Hepatocyte (in vitro differentiated cells): ENCODE measurements around the gene FOXO6. TPM values are rescaled to one million over a fixed set of nuclear protein-coding genes. Genes with fewer than 3 reads are reported as not detected.

Source experiments
- DNase-seq: peaks from one replicate; pipeline ENCODE4 v3.0.0-alpha.2; 2016; ENCODE audit warnings: low spot score
- H2AFZ ChIP-seq: fragments of 200-600 bp; sonication (generic); 2 replicates; pipeline ENCODE4 v1.6.0; 2016; ENCODE audit warnings: antibody characterized with exemption, mild to moderate bottlenecking
- H3K27ac ChIP-seq: fragments of 200-600 bp; sonication (generic); 2 replicates; pipeline ENCODE4 v1.5.1; 2016; ENCODE audit warnings: mild to moderate bottlenecking
- H3K27me3 ChIP-seq: fragments of 200-600 bp; sonication (generic); 2 replicates; pipeline ENCODE4 v1.6.1; 2016
- H3K36me3 ChIP-seq: fragments of 200-600 bp; sonication (generic); replicated peaks from 2 replicates; pipeline ENCODE4 v1.5.1; 2016; ENCODE audit warnings: low read depth; ENCODE audit not compliant: insufficient read depth
- H3K4me1 ChIP-seq: fragments of 200-600 bp; sonication (generic); 2 replicates; pipeline ENCODE4 v1.5.1; 2016; ENCODE audit warnings: mild to moderate bottlenecking, moderate library complexity; ENCODE audit not compliant: insufficient read depth
- H3K4me2 ChIP-seq: fragments of 200-600 bp; sonication (generic); 2 replicates; pipeline ENCODE4 v1.6.0; 2016
- H3K4me3 ChIP-seq: fragments of 200-600 bp; sonication (generic); 2 replicates; pipeline ENCODE4 v1.5.1; 2016; ENCODE audit warnings: mild to moderate bottlenecking
- H3K79me2 ChIP-seq: fragments of 200-600 bp; sonication (generic); 2 replicates; pipeline ENCODE4 v1.6.0; 2017; ENCODE audit warnings: mild to moderate bottlenecking
- H3K9me2 ChIP-seq: fragments of 200-600 bp; sonication (generic); replicated peaks from 2 replicates; pipeline ENCODE4 v1.6.0; 2017; ENCODE audit warnings: mild to moderate bottlenecking; ENCODE audit not compliant: insufficient read depth
- H3K9me3 ChIP-seq: fragments of 200-600 bp; sonication (generic); 2 replicates; pipeline ENCODE4 v1.5.1; 2016; ENCODE audit warnings: low read depth, mild to moderate bottlenecking
- H4K20me1 ChIP-seq: fragments of 200-600 bp; sonication (generic); 2 replicates; pipeline ENCODE4 v1.6.0; 2016; ENCODE audit warnings: mild to moderate bottlenecking; ENCODE audit not compliant: insufficient read depth, poor library complexity, severe bottlenecking
- CTCF ChIP-seq: fragments of 200-600 bp; sonication (generic); IDR thresholded peaks from 2 replicates; pipeline ENCODE4 v1.5.1; 2016; ENCODE audit warnings: antibody characterized with exemption, mild to moderate bottlenecking; ENCODE audit not compliant: poor library complexity
- EZH2 ChIP-seq: fragments of 200-600 bp; sonication (generic); IDR thresholded peaks from 2 replicates; pipeline ENCODE4 v1.6.1; 2016; ENCODE audit warnings: antibody characterized with exemption, mild to moderate bottlenecking, borderline replicate concordance
- EZH2phosphoT487 ChIP-seq: fragments of 200-600 bp; sonication (generic); IDR thresholded peaks from one replicate; pipeline ENCODE4 v1.6.1; 2018; ENCODE audit warnings: antibody characterized with exemption, mild to moderate bottlenecking, low read depth, moderate library complexity; ENCODE audit not compliant: unreplicated experiment, severe bottlenecking
- WGBS: methylation state at CpG from one replicate; pipeline ENCODE4 v1.1.6; 2016; ENCODE audit warnings: low lambda C conversion rate; ENCODE audit errors: missing lambda C conversion rate; 5-methylcytosine and 5-hydroxymethylcytosine counted together
- polyA plus RNA-seq: library from polyadenylated mRNA; unstranded; fragments of >200 nt; fragmentation: Nextera tagmentation; extraction: Ambion mirVana; gene quantifications from 2 replicates; pipeline ENCODE4 v1.2.1, GENCODE V29; 2016
- total RNA-seq: library from RNA; depleted of rRNA; stranded (reverse); fragments of >200 nt; gene quantifications from 2 replicates; pipeline ENCODE4 v1.2.3, GENCODE V29; 2014

The FOXO6 gene
- total and polyA plus RNA-seq, 2 experiments from 2014 or later = 0.80 to 5.0 TPM

- Histone ChIP-seq H3K9me3 (no peaks in the 10 kb centered on the region), H3K27ac (no peak overlapping the region), H3K4me1 (peaks cover 8% of the 10 kb centered on the region), H3K79me2 (no peaks in the 10 kb centered on the region), H3K27me3 (no peaks in the 10 kb centered on the region), H3K4me3 (no peak overlapping the region), H3K9me2 (no peaks in the 10 kb centered on the region), H3K4me2 (no peak overlapping the region), H4K20me1 (no peaks in the 10 kb centered on the region), H3K36me3 (no peaks in the 10 kb centered on the region), H2AFZ (no peak overlapping the region)
- DNase-seq = no peak
- TF ChIP-seq EZH2 = no peak
- no peak for TF ChIP-seq EZH2phosphoT487
- TF ChIP-seq CTCF = no peak
- 76% methylated on average over 12 of the region's 12 CpGs for WGBS
Observed at GRCh38 chr1:41319807-41320711, 41.2 kb upstream of the FOXO6 start.

- Histone ChIP-seq H3K9me2 (no peaks in the 10 kb centered on the region), H3K36me3 (no peaks in the 10 kb centered on the region), H3K79me2 (no peaks in the 10 kb centered on the region), H3K4me3 (no peak overlapping the region), H3K4me2 (no peak overlapping the region), H3K4me1 (no peaks in the 10 kb centered on the region), H3K27ac (no peak overlapping the region), H2AFZ (no peak overlapping the region), H3K27me3 (no peaks in the 10 kb centered on the region), H3K9me3 (no peaks in the 10 kb centered on the region), H4K20me1 (no peaks in the 10 kb centered on the region)
- WGBS = 90% methylated on average over 21 of the region's 21 CpGs
- no peak for DNase-seq
- TF ChIP-seq EZH2 (no peak), EZH2phosphoT487 (no peak), CTCF (no peak)
Observed at GRCh38 chr1:41320895-41321676, 40.1 kb upstream of the FOXO6 start.

- H3K79me2 ChIP-seq = no peaks in the 10 kb centered on the region
- no peaks in the 10 kb centered on the region for H4K20me1 ChIP-seq
- no peaks in the 10 kb centered on the region for H3K4me1 ChIP-seq
- H3K9me2 ChIP-seq = no peaks in the 10 kb centered on the region
- WGBS = 93% methylated on average over 8 of the region's 8 CpGs
- no peaks in the 10 kb centered on the region for H3K27me3 ChIP-seq
- no peak overlapping the region for H2AFZ ChIP-seq
- no peak overlapping the region for H3K4me2 ChIP-seq
- H3K27ac ChIP-seq = no peak overlapping the region
- no peak overlapping the region for H3K4me3 ChIP-seq
- no peaks in the 10 kb centered on the region for H3K36me3 ChIP-seq
- TF ChIP-seq EZH2 (no peak), CTCF (no peak), EZH2phosphoT487 (no peak)
- DNase-seq = no peak
- H3K9me3 ChIP-seq = no peaks in the 10 kb centered on the region
Observed at GRCh38 chr1:41322101-41322661, 39.1 kb upstream of the FOXO6 start.
